ENCODE results near the gene LRRC74B.

Gene LRRC74B

DNA sequence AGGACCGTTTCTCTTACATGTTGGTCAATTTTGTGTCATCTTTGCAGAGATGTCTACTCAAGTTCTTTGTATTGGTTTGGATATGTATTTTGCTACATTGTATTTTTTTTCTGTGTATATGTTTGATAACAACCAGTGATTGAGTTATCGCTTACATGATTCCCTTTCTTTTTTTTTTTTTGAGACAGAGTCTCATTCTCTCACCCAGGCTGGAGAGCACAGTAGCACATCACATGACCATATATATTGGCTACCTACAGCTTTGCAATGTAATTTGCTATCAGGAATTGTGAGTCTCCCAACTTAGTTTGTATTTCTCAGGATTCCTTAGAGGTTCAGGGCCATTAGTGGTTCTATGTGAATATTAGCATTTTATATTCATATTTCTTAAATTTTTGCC, 59.5 kb downstream of the LRRC74B start:
- DNase-seq: no peak

DNA sequence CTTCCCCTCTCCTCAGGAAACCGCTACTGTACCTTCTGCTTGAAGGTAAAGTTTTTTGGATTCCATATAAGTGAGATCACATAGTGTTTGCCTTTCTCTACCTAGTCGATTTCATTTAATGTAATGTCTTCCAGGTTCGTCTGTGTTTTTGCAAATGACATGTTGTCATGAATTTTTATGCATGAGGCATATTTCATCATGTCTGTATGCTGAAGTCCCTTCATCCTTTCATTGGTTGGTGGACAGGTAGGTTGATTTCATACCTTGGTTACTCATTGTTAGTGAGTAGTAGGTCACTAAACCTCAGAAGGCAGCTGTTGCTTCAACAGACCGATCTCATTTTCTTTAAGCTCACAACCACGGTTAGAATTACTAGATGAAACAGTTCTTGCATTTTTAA, 60.3 kb downstream of the LRRC74B start:
- DNase-seq: no peak

- DNase-seq: no peak
Observed at GRCh38 chr22:21108379-21109115, 62.8 kb downstream of the LRRC74B start.

Measured in NCI-H2171 treated with DMSO at 0.1 percent for 48 hours (cell line).